Muscle layer of colon (tissue), 2 donors: ENCODE results near the gene ZNF784.

Experiments
- H3K27ac ChIP-seq: one replicate; pipeline ENCODE4 v1.7.0; 2013; ENCODE audit warnings: low read depth, mild to moderate bottlenecking, low read length, moderate library complexity
- H3K27me3 ChIP-seq, 2 donors: one replicate each; pipeline ENCODE4 v1.7.0; 2013; ENCODE audit warnings: low read length in 2 of 2, mild to moderate bottlenecking in 2 of 2; ENCODE audit not compliant: insufficient read depth in 2 of 2, control insufficient read depth in 1 of 2
- H3K36me3 ChIP-seq: one replicate; pipeline ENCODE4 v1.7.0; 2013; ENCODE audit warnings: mild to moderate bottlenecking, low read length; ENCODE audit not compliant: insufficient read depth
- H3K4me1 ChIP-seq: one replicate; pipeline ENCODE4 v1.7.0; 2013; ENCODE audit warnings: mild to moderate bottlenecking, low read length; ENCODE audit not compliant: insufficient read depth
- H3K4me3 ChIP-seq, 2 donors: one replicate each; pipeline ENCODE4 v1.7.0; 2013; ENCODE audit warnings: low read length in 2 of 2, low read depth in 1 of 2, mild to moderate bottlenecking in 1 of 2, moderate library complexity in 1 of 2
- H3K9ac ChIP-seq: one replicate; pipeline ENCODE4 v1.7.0; 2013; ENCODE audit warnings: low read length
- H3K9me3 ChIP-seq: one replicate; pipeline ENCODE4 v1.7.0; 2013; ENCODE audit warnings: mild to moderate bottlenecking, low read length
- donor health status: abdominal sarcoma.
- donor health status: Adenocarcinoma of cecum.

ZNF784 gene

GRCh38 chr19:55596304-55596703 is 28.1 kb downstream of the ZNF784 start:
- Histone ChIP-seq H3K9me3 (no peaks in the 10 kb centered on the region), H3K4me1 (peaks cover 15% of the 10 kb centered on the region), H3K27ac (no peak overlapping the region), H3K27me3 (no peaks in the 10 kb centered on the region), H3K36me3 (peaks cover 25% of the 10 kb centered on the region), H3K9ac (no peak overlapping the region), H3K4me3 (no peak overlapping the region)

- Histone ChIP-seq H3K27me3 (no peaks in the 10 kb centered on the region), H3K27ac (no peak overlapping the region), H3K4me3 (no peak overlapping the region), H3K36me3 (peaks cover 27% of the 10 kb centered on the region), H3K9me3 (no peaks in the 10 kb centered on the region), H3K9ac (no peak overlapping the region), H3K4me1 (peaks cover 8% of the 10 kb centered on the region)
These were observed 29.3 kb downstream of the ZNF784 start for GRCh38 chr19:55594996-55595545.

- Histone ChIP-seq H3K9me3 (no peaks in the 10 kb centered on the region), H3K4me1 (peaks cover 2% of the 10 kb centered on the region), H3K4me3 (no peak overlapping the region), H3K27ac (no peak overlapping the region), H3K9ac (no peak overlapping the region), H3K27me3 (no peaks in the 10 kb centered on the region), H3K36me3 (peaks cover 27% of the 10 kb centered on the region)
These were observed 31.1 kb downstream of the ZNF784 start for GRCh38 chr19:55593096-55593772.

GRCh38 chr19:55592391-55593090 is 31.8 kb downstream of the ZNF784 start:
- H3K4me3 ChIP-seq = no peak overlapping the region
- H3K27me3 ChIP-seq = no peaks in the 10 kb centered on the region
- H3K36me3 ChIP-seq = peaks cover 27% of the 10 kb centered on the region
- no peak overlapping the region for H3K27ac ChIP-seq
- H3K4me1 ChIP-seq = no peaks in the 10 kb centered on the region
- H3K9ac ChIP-seq = no peak overlapping the region
- H3K9me3 ChIP-seq = no peaks in the 10 kb centered on the region

GRCh38 chr19:55591555-55591954 is 32.8 kb downstream of the ZNF784 start:
- no peak overlapping the region for H3K27ac ChIP-seq
- H3K36me3 ChIP-seq = peaks cover 22% of the 10 kb centered on the region

GRCh38 chr19:55590617-55591016 is 33.7 kb downstream of the ZNF784 start:
- no peak overlapping the region for H3K27ac ChIP-seq
- H3K36me3 ChIP-seq = peaks cover 13% of the 10 kb centered on the region
- H3K9me3 ChIP-seq = no peaks in the 10 kb centered on the region
- no peak overlapping the region for H3K4me3 ChIP-seq
- H3K4me1 ChIP-seq = peaks cover 11% of the 10 kb centered on the region
- H3K9ac ChIP-seq = no peak overlapping the region
- no peaks in the 10 kb centered on the region for H3K27me3 ChIP-seq

More at GRCh38 chr19:55591555-55591954, 32.8 kb downstream of the ZNF784 start:
- no peak overlapping the region for H3K4me3 ChIP-seq
- H3K27me3 ChIP-seq = no peaks in the 10 kb centered on the region
- H3K9me3 ChIP-seq = no peaks in the 10 kb centered on the region
- H3K9ac ChIP-seq = no peak overlapping the region
- H3K4me1 ChIP-seq = peaks cover 8% of the 10 kb centered on the region

- peaks cover 11% of the 10 kb centered on the region for H3K4me1 ChIP-seq
- no peaks in the 10 kb centered on the region for H3K9me3 ChIP-seq
- peaks cover 8% of the 10 kb centered on the region for H3K36me3 ChIP-seq
- no peak overlapping the region for H3K4me3 ChIP-seq
- no peak overlapping the region for H3K9ac ChIP-seq
- H3K27me3 ChIP-seq = no peaks in the 10 kb centered on the region
- no peak overlapping the region for H3K27ac ChIP-seq
These were observed 34.3 kb downstream of the ZNF784 start for GRCh38 chr19:55590109-55590508.

GRCh38 chr19:55588738-55589137 is 35.6 kb downstream of the ZNF784 start:
- Histone ChIP-seq H3K9ac (no peak overlapping the region), H3K4me3 (no peak overlapping the region), H3K4me1 (peaks cover 11% of the 10 kb centered on the region)

GRCh38 chr19:55586976-55587668 is 37.2 kb downstream of the ZNF784 start:
- no peaks in the 10 kb centered on the region for H3K27me3 ChIP-seq
- peaks cover 11% of the 10 kb centered on the region for H3K4me1 ChIP-seq
- peak overlapping the region in 1 of 2 donors; percentile 45 for H3K4me3 ChIP-seq
- no peak overlapping the region for H3K27ac ChIP-seq
- H3K36me3 ChIP-seq = peaks cover 7% of the 10 kb centered on the region
- no peaks in the 10 kb centered on the region for H3K9me3 ChIP-seq
- H3K9ac ChIP-seq = no peak overlapping the region

More at GRCh38 chr19:55588738-55589137, 35.6 kb downstream of the ZNF784 start:
- H3K36me3 ChIP-seq = peaks cover 7% of the 10 kb centered on the region
- H3K9me3 ChIP-seq = no peaks in the 10 kb centered on the region
- no peaks in the 10 kb centered on the region for H3K27me3 ChIP-seq
- H3K27ac ChIP-seq = no peak overlapping the region

- Histone ChIP-seq H3K9ac (no peak overlapping the region), H3K36me3 (no peaks in the 10 kb centered on the region), H3K27me3 (no peaks in the 10 kb centered on the region), H3K4me1 (peaks cover 24% of the 10 kb centered on the region), H3K27ac (peak overlapping the region; percentile 4), H3K9me3 (no peaks in the 10 kb centered on the region), H3K4me3 (peak overlapping the region; percentile 48 to 57)
These were observed 38.6 kb downstream of the ZNF784 start for GRCh38 chr19:55585658-55586339.

- Histone ChIP-seq H3K27ac (no peak overlapping the region), H3K9ac (no peak overlapping the region), H3K9me3 (no peaks in the 10 kb centered on the region), H3K4me3 (no peak overlapping the region), H3K4me1 (peaks cover 24% of the 10 kb centered on the region), H3K27me3 (no peaks in the 10 kb centered on the region), H3K36me3 (no peaks in the 10 kb centered on the region)
These were observed 39.5 kb downstream of the ZNF784 start for GRCh38 chr19:55584871-55585270.
